WTC11 (cell line): Measurements from ENCODE around the gene PHKB. TPM values are rescaled to one million over a fixed set of nuclear protein-coding genes. Genes with fewer than 3 reads are reported as not detected.

ENCODE experiments used
- ATAC-seq: fragments of 200-7000 bp; cut with Tn5 transposase; 2 replicates; pipeline ENCODE4 v1.10.0; 2021; ENCODE audit warnings: mild to moderate bottlenecking, moderate library complexity
- CTCF ChIA-PET: fragments of 300-600 bp; sonication (Branson Sonifier 250); formaldehyde crosslinking; loops from one replicate; lab custom pipeline; 2021; ENCODE audit warnings: antibody characterized with exemption; lab: Charles Lee
- POLR2A ChIA-PET: fragments of 350-600 bp; sonication (Branson Sonifier 250); formaldehyde crosslinking; loops from one replicate; lab custom pipeline; 2021; ENCODE audit warnings: antibody characterized with exemption; lab: Charles Lee
- DNase-seq: peaks from one replicate; pipeline ENCODE4 v3.0.0; 2021; ENCODE audit warnings: low spot score
- H3K27ac Mint-ChIP-seq: 2 replicates; pipeline ENCODE4 v1.8.0; 2021; ENCODE audit warnings: mixed read lengths
- H3K27me3 Mint-ChIP-seq: 2 replicates; pipeline ENCODE4 v1.8.0; 2021; ENCODE audit warnings: low read depth, mild to moderate bottlenecking, moderate library complexity, mixed read lengths
- H3K36me3 Mint-ChIP-seq: 2 replicates; pipeline ENCODE4 v1.8.0; 2021; ENCODE audit warnings: mixed read lengths
- H3K4me1 Mint-ChIP-seq: 2 replicates; pipeline ENCODE4 v1.8.0; 2022; ENCODE audit warnings: mixed read lengths
- H3K4me3 Mint-ChIP-seq: 2 replicates; pipeline ENCODE4 v1.8.0; 2021; ENCODE audit warnings: mild to moderate bottlenecking, moderate library complexity, mixed read lengths
- H3K9me3 Mint-ChIP-seq: 2 replicates; pipeline ENCODE4 v1.8.0; 2021; ENCODE audit warnings: mixed read lengths
- ATF1 ChIP-seq: sonication (generic); formaldehyde crosslinking; IDR thresholded peaks from 2 replicates; pipeline ENCODE4 v1.8.1; 2023; ENCODE audit warnings: mild to moderate bottlenecking, moderate library complexity, missing genetic modification reagents
- EMX1 ChIP-seq: fragments of 250-450 bp; sonication (Bioruptor Pico); IDR thresholded peaks from 2 replicates; pipeline ENCODE4 v1.8.0; 2021; ENCODE audit warnings: mild to moderate bottlenecking
- ESRRA ChIP-seq: sonication (generic); formaldehyde crosslinking; IDR thresholded peaks from 2 replicates; pipeline ENCODE4 v1.8.1; 2022; ENCODE audit warnings: mild to moderate bottlenecking, missing genetic modification reagents, borderline replicate concordance
- GTF2I ChIP-seq: fragments of 250-450 bp; sonication (Bioruptor Pico); conservative IDR thresholded peaks from 2 replicates; pipeline ENCODE4 v1.4.0; 2021; ENCODE audit warnings: mild to moderate bottlenecking
- HMGXB4 ChIP-seq: sonication (generic); formaldehyde crosslinking; IDR thresholded peaks from 2 replicates; pipeline ENCODE4 v1.8.1; 2023; ENCODE audit warnings: mild to moderate bottlenecking, moderate library complexity, missing genetic modification reagents
- JAZF1 ChIP-seq: fragments of 250-450 bp; sonication (Bioruptor Pico); IDR thresholded peaks from 2 replicates; pipeline ENCODE4 v1.9.0; 2021; ENCODE audit warnings: moderate library complexity, mild to moderate bottlenecking, inconsistent platforms
- MXD4 ChIP-seq: fragments of 250-450 bp; sonication (Bioruptor Pico); IDR thresholded peaks from 2 replicates; pipeline ENCODE4 v1.8.0; 2021; ENCODE audit warnings: mild to moderate bottlenecking, moderate library complexity, borderline replicate concordance
- NFE2L1 ChIP-seq: sonication (generic); formaldehyde crosslinking; IDR thresholded peaks from 2 replicates; pipeline ENCODE4 v1.8.1; 2023; ENCODE audit warnings: missing genetic modification reagents
- PREB ChIP-seq: sonication (generic); formaldehyde crosslinking; IDR thresholded peaks from 2 replicates; pipeline ENCODE4 v1.8.1; 2022; ENCODE audit warnings: mild to moderate bottlenecking, missing genetic modification reagents, moderate library complexity, borderline replicate concordance
- PRRX2 ChIP-seq: fragments of 250-450 bp; sonication (Bioruptor Pico); IDR thresholded peaks from 2 replicates; pipeline ENCODE4 v1.8.0; 2021; ENCODE audit warnings: mild to moderate bottlenecking
- RELA ChIP-seq: sonication (generic); formaldehyde crosslinking; IDR thresholded peaks from 2 replicates; pipeline ENCODE4 v1.8.1; 2022; ENCODE audit warnings: missing genetic modification reagents, mild to moderate bottlenecking, borderline replicate concordance
- STAT6 ChIP-seq: sonication (generic); formaldehyde crosslinking; conservative IDR thresholded peaks from 2 replicates; pipeline ENCODE4 v1.8.1; 2023; ENCODE audit warnings: mild to moderate bottlenecking, low read depth, missing genetic modification reagents, moderate library complexity
- TCF7 ChIP-seq: sonication (generic); formaldehyde crosslinking; IDR thresholded peaks from 2 replicates; pipeline ENCODE4 v1.8.0; 2022; ENCODE audit warnings: mild to moderate bottlenecking, low read depth, missing genetic modification reagents, moderate library complexity
- TP53 ChIP-seq: sonication (generic); formaldehyde crosslinking; IDR thresholded peaks from 2 replicates; pipeline ENCODE4 v1.8.1; 2023; ENCODE audit warnings: mild to moderate bottlenecking, missing genetic modification reagents
- ZNF138 ChIP-seq: sonication (generic); formaldehyde crosslinking; conservative IDR thresholded peaks from 2 replicates; pipeline ENCODE4 v1.8.1; 2022; ENCODE audit warnings: mild to moderate bottlenecking, moderate library complexity, missing genetic modification reagents
- ZNF232 ChIP-seq: sonication (generic); formaldehyde crosslinking; IDR thresholded peaks from 2 replicates; pipeline ENCODE4 v1.8.0; 2022; ENCODE audit warnings: mild to moderate bottlenecking, missing genetic modification reagents
- ZNF281 ChIP-seq: sonication (generic); formaldehyde crosslinking; IDR thresholded peaks from 2 replicates; pipeline ENCODE4 v1.8.0; 2023; ENCODE audit warnings: mild to moderate bottlenecking, missing genetic modification reagents
- ZNF532 ChIP-seq: fragments of 250-450 bp; sonication (Bioruptor Pico); IDR thresholded peaks from 2 replicates; pipeline ENCODE4 v1.9.0; 2021; ENCODE audit warnings: mild to moderate bottlenecking, borderline replicate concordance
- total RNA-seq: library from RNA; stranded (reverse); gene quantifications from 3 replicates; pipeline ENCODE4 v1.2.3, GENCODE V29; 2021

PHKB gene
- total RNA-seq, 1 experiment from 2014 or later: 43.9 TPM

- H3K27ac Mint-ChIP-seq: no peak overlapping the region
- TF ChIP-seq ZNF232 (CRISPR knock-in tag) (no peak), JAZF1 (CRISPR knock-in tag) (no peak), TP53 (no peak), TCF7 (no peak), ZNF138 (CRISPR knock-in tag) (no peak), GTF2I (no peak), ZNF281 (CRISPR knock-in tag) (no peak), STAT6 (no peak), PRRX2 (CRISPR knock-in tag) (no peak), EMX1 (CRISPR knock-in tag) (no peak), PREB (no peak), NFE2L1 (no peak)
- TF ChIP-seq, all 79 proteins: peak for 0
- ATAC-seq: peak; percentile 44; the same call in 1 of the 2 replicates
- H3K4me3 Mint-ChIP-seq: no peak overlapping the region
- H3K4me1 Mint-ChIP-seq: peaks cover 14% of the 10 kb centered on the region
- H3K27me3 Mint-ChIP-seq: no peaks in the 10 kb centered on the region
- CTCF ChIA-PET: interaction anchor here (0.7 to 1.5 kb wide), 2 partner anchors 10 to 76 kb away, joined by 3 to 4 read pairs; no protein-coding TSS in a partner anchor
- H3K9me3 Mint-ChIP-seq: no peaks in the 10 kb centered on the region
- DNase-seq: no peak
- no peaks in the 10 kb centered on the region for H3K36me3 Mint-ChIP-seq
- POLR2A ChIA-PET: interaction anchor here (0.6 kb wide), 1 partner anchor 29 kb away, joined by 3 read pairs; no protein-coding TSS in a partner anchor
Measured at GRCh38 chr16:47581114-47581513, 120.0 kb downstream of the PHKB start.

- DNase-seq (no peak), ATAC-seq (no peak)
- CTCF ChIA-PET: interaction anchor here (0.7 to 1.6 kb wide), 3 partner anchors 7 to 580 kb away, joined by 3 read pairs; no protein-coding TSS in a partner anchor
- no peak for TF ChIP-seq STAT6
- no peak for TF ChIP-seq PRRX2 (CRISPR knock-in tag)
- no peak for TF ChIP-seq RELA (CRISPR knock-in tag)
- TF ChIP-seq HMGXB4 (CRISPR knock-in tag): no peak
- no peak for TF ChIP-seq ZNF532 (CRISPR knock-in tag)
- no peak for TF ChIP-seq MXD4
- no peak for TF ChIP-seq ATF1 (CRISPR knock-in tag)
- no peak for TF ChIP-seq ESRRA (CRISPR knock-in tag)
Measured at GRCh38 chr16:47584464-47585225, 123.5 kb downstream of the PHKB start.

More at GRCh38 chr16:47584464-47585225, 123.5 kb downstream of the PHKB start:
- POLR2A ChIA-PET: interaction anchor here (0.6 kb wide), 1 partner anchor 115 kb away, joined by 5 read pairs; no protein-coding TSS in a partner anchor
- Mint-ChIP-seq H3K4me3 (no peak overlapping the region), H3K36me3 (no peaks in the 10 kb centered on the region), H3K9me3 (no peaks in the 10 kb centered on the region), H3K4me1 (peaks cover 14% of the 10 kb centered on the region), H3K27ac (peak overlapping the region; percentile 72; the same call in 1 of the 2 replicates), H3K27me3 (no peaks in the 10 kb centered on the region)
